ENCODE measurements around the gene ETV6. TPM values are rescaled to one million over a fixed set of nuclear protein-coding genes. Genes with fewer than 3 reads are reported as not detected.

Gene ETV6
- total RNA-seq, 4 donors from 2014 or later = 7.6 to 45.5 (median 8.2) TPM

- Histone ChIP-seq H3K4me1 (no peaks in the 10 kb centered on the region), H3K36me3 (no peaks in the 10 kb centered on the region), H3K27ac (peak overlapping the region in 1 of 2 donors; percentile 29), H3K4me3 (no peak overlapping the region), H3K9me3 (no peaks in the 10 kb centered on the region), H3K27me3 (no peaks in the 10 kb centered on the region)
- intact Hi-C loops (cut with DNase I; ENCODE audit: low total_unique reads) = no loop called here
- TF ChIP-seq CTCF (IDR thresholded peaks at IDR 0.05) = no peak
- TF ChIP-seq POLR2A (IDR thresholded peaks at IDR 0.05) = no peak
- no peak for DNase-seq
Measured at GRCh38 chr12:11876307-11876706, 226.8 kb downstream of the ETV6 start.

- H3K4me1 ChIP-seq = no peaks in the 10 kb centered on the region
- intact Hi-C loops (cut with DNase I; ENCODE audit: low total_unique reads) = no loop called here
Measured at GRCh38 chr12:11877102-11877826, 227.8 kb downstream of the ETV6 start.

GRCh38 chr12:11877869-11878780, 228.7 kb downstream of the ETV6 start:
- TF ChIP-seq CTCF (IDR thresholded peaks at IDR 0.05) = no peak
- TF ChIP-seq POLR2A (IDR thresholded peaks at IDR 0.05) = no peak
- Histone ChIP-seq H3K27ac (peak overlapping the region; percentile 45 to 46), H3K9me3 (no peaks in the 10 kb centered on the region), H3K4me1 (no peaks in the 10 kb centered on the region), H3K36me3 (no peaks in the 10 kb centered on the region), H3K4me3 (no peak overlapping the region), H3K27me3 (no peaks in the 10 kb centered on the region)
- intact Hi-C loops (cut with DNase I; ENCODE audit: low total_unique reads) = no loop called here
- peak; percentile 39 to 60 for DNase-seq

More at GRCh38 chr12:11877102-11877826, 227.8 kb downstream of the ETV6 start:
- DNase-seq = no peak
- Histone ChIP-seq H3K36me3 (no peaks in the 10 kb centered on the region), H3K27ac (peak overlapping the region; percentile 29 to 46), H3K9me3 (no peaks in the 10 kb centered on the region), H3K4me3 (no peak overlapping the region), H3K27me3 (no peaks in the 10 kb centered on the region)
- TF ChIP-seq POLR2A (IDR thresholded peaks at IDR 0.05) = no peak
- no peak for TF ChIP-seq CTCF (IDR thresholded peaks at IDR 0.05)

GRCh38 chr12:11879306-11879705, 229.8 kb downstream of the ETV6 start:
- DNase-seq = no peak
- no peaks in the 10 kb centered on the region for H3K4me1 ChIP-seq
- intact Hi-C loops (cut with DNase I; ENCODE audit: low total_unique reads) = no loop called here
- TF ChIP-seq CTCF (IDR thresholded peaks at IDR 0.05) (no peak), POLR2A (IDR thresholded peaks at IDR 0.05) (no peak)
- H3K4me3 ChIP-seq = no peak overlapping the region
- H3K27ac ChIP-seq = peak overlapping the region in 1 of 2 donors; percentile 45
- H3K36me3 ChIP-seq = no peaks in the 10 kb centered on the region
- no peaks in the 10 kb centered on the region for H3K9me3 ChIP-seq
- no peaks in the 10 kb centered on the region for H3K27me3 ChIP-seq

GRCh38 chr12:11880381-11880780, 230.9 kb downstream of the ETV6 start:
- no peak overlapping the region for H3K27ac ChIP-seq

More at GRCh38 chr12:11880381-11880780, 230.9 kb downstream of the ETV6 start:
- H3K9me3 ChIP-seq = no peaks in the 10 kb centered on the region
- no peaks in the 10 kb centered on the region for H3K27me3 ChIP-seq
- no peaks in the 10 kb centered on the region for H3K36me3 ChIP-seq
- no peak overlapping the region for H3K4me3 ChIP-seq
- no peak for TF ChIP-seq CTCF (IDR thresholded peaks at IDR 0.05)
- no peak for TF ChIP-seq POLR2A (IDR thresholded peaks at IDR 0.05)
- no peaks in the 10 kb centered on the region for H3K4me1 ChIP-seq
- DNase-seq = no peak
- intact Hi-C loops (cut with DNase I; ENCODE audit: low total_unique reads) = no loop called here

Data from uterus (tissue), 4 donors.